Measurements from ENCODE around the gene CA6.
A peak's percentile ranks its signal among the peaks of the same experiment; 100 is the strongest.
"Not testable (repeated sequence)": the region's sequence is repeated elsewhere in the genome, so short reads cannot be mapped to it uniquely, and the experiment has no call there.

CA6 gene

GRCh38 chr1:8945568-8945967 lies at the start of gene CA6:
TSS of gene CA6 (plus strand) at chr1:8945868. CDS start at chr1:8945887, 19 bp downstream.
- DNase-seq (ENCODE audit: low read depth), result no peak

- not testable (repeated sequence) for DNase-seq (ENCODE audit: low read depth)
Observed at GRCh38 chr1:8896775-8897174, 48.9 kb upstream of the CA6 start.

- not testable (repeated sequence) for DNase-seq (ENCODE audit: low read depth)
Observed at GRCh38 chr1:8897505-8897904, 48.2 kb upstream of the CA6 start.

GRCh38 chr1:8898418-8898817 lies 47.2 kb upstream of the CA6 start:
- not testable (repeated sequence) for DNase-seq (ENCODE audit: low read depth)

GRCh38 chr1:8899046-8899445 lies 46.6 kb upstream of the CA6 start:
- DNase-seq (ENCODE audit: low read depth), result no peak

- DNase-seq (ENCODE audit: low read depth), result not testable (repeated sequence)
Observed at GRCh38 chr1:8900684-8901083, 45.0 kb upstream of the CA6 start.

- DNase-seq (ENCODE audit: low read depth), result no peak
Observed at GRCh38 chr1:8902765-8903164, 42.9 kb upstream of the CA6 start.

- DNase-seq (ENCODE audit: low read depth), result no peak
Observed at GRCh38 chr1:8903410-8903809, 42.3 kb upstream of the CA6 start.

- peak; percentile 96 for DNase-seq (ENCODE audit: low read depth)
Observed at GRCh38 chr1:8903908-8904650, 41.6 kb upstream of the CA6 start.

GRCh38 chr1:8905582-8906191 lies 40.0 kb upstream of the CA6 start:
- no peak for DNase-seq (ENCODE audit: low read depth)

- no peak for DNase-seq (ENCODE audit: low read depth)
Observed at GRCh38 chr1:8908388-8909151, 37.1 kb upstream of the CA6 start.

- no peak for DNase-seq (ENCODE audit: low read depth)
Observed at GRCh38 chr1:8910331-8910730, 35.3 kb upstream of the CA6 start.

GRCh38 chr1:8910914-8911313 lies 34.8 kb upstream of the CA6 start:
- DNase-seq (ENCODE audit: low read depth), result no peak

GRCh38 chr1:8911416-8912309 lies 34.0 kb upstream of the CA6 start:
- DNase-seq (ENCODE audit: low read depth), result no peak

- DNase-seq (ENCODE audit: low read depth), result no peak
Observed at GRCh38 chr1:8913457-8913856, 32.2 kb upstream of the CA6 start.

- DNase-seq (ENCODE audit: low read depth), result no peak
Observed at GRCh38 chr1:8914466-8914865, 31.2 kb upstream of the CA6 start.

GRCh38 chr1:8915446-8915845 lies 30.2 kb upstream of the CA6 start:
- DNase-seq (ENCODE audit: low read depth), result no peak

- DNase-seq (ENCODE audit: low read depth), result not testable (repeated sequence)
Observed at GRCh38 chr1:8917536-8917935, 28.1 kb upstream of the CA6 start.

- no peak for DNase-seq (ENCODE audit: low read depth)
Observed at GRCh38 chr1:8922962-8923361, 22.7 kb upstream of the CA6 start.

- DNase-seq (ENCODE audit: low read depth), result no peak
Observed at GRCh38 chr1:8925406-8925805, 20.3 kb upstream of the CA6 start.

- DNase-seq (ENCODE audit: low read depth), result no peak
Observed at GRCh38 chr1:8925960-8926359, 19.7 kb upstream of the CA6 start.

Measured in HS-27A (cell line).